PC-3 (cell line): Measurements from ENCODE around the gene AKAP6. TPM values are rescaled to one million over a fixed set of nuclear protein-coding genes. Genes with fewer than 3 reads are reported as not detected.

ENCODE experiments used
- ATAC-seq: fragments of 200-7000 bp; cut with Tn5 transposase; 2 replicates; pipeline ENCODE4 v1.9.1; 2020; ENCODE audit warnings: mild to moderate bottlenecking, moderate library complexity
- BruUV-seq: library from RNA; stranded (reverse); fragments of 400-500 nt; replicated peaks from 2 replicates; lab custom pipeline; 2021; lab: Mats Ljungman, UMichigan
- CTCF ChIA-PET: fragments of 300-600 bp; sonication (Branson Sonifier 250); formaldehyde crosslinking; loops from one replicate; lab custom pipeline; 2022; ENCODE audit warnings: antibody characterized with exemption; lab: Charles Lee
- POLR2A ChIA-PET: fragments of 300-600 bp; sonication (Branson Sonifier 250); formaldehyde crosslinking; loops from one replicate; lab custom pipeline; 2022; ENCODE audit warnings: antibody characterized with exemption; ENCODE audit not compliant: unreplicated experiment; lab: Charles Lee
- DNase-seq: peaks from one replicate; pipeline ENCODE4 v3.0.0-alpha.2; 2015
- H2AFZ ChIP-seq: fragments of 300-600 bp; sonication (generic); 2 replicates; pipeline ENCODE4 v1.6.0; 2016; ENCODE audit warnings: antibody characterized with exemption, low read length
- H3F3A ChIP-seq: fragments of 300-600 bp; sonication (generic); one replicate; pipeline ENCODE4 v1.6.0; 2017; ENCODE audit warnings: antibody characterized with exemption, low read length, control low read depth, mild to moderate bottlenecking; ENCODE audit not compliant: unreplicated experiment
- H3K27ac ChIP-seq: fragments of 300-600 bp; sonication (generic); 2 replicates; pipeline ENCODE4 v1.5.1; 2016; ENCODE audit warnings: mild to moderate bottlenecking, low read length
- H3K27me3 ChIP-seq: fragments of 300-600 bp; sonication (generic); 2 replicates; pipeline ENCODE4 v1.6.1; 2016; ENCODE audit warnings: low read length, mixed read lengths
- H3K36me3 ChIP-seq: fragments of 300-600 bp; sonication (generic); 2 replicates; pipeline ENCODE4 v1.6.1; 2016; ENCODE audit warnings: low read depth, mixed run types, low read length, mixed read lengths
- H3K4me1 ChIP-seq: fragments of 300-600 bp; sonication (generic); 2 replicates; pipeline ENCODE4 v1.5.1; 2016; ENCODE audit warnings: low read length; ENCODE audit not compliant: insufficient read depth
- H3K4me2 ChIP-seq: fragments of 300-600 bp; sonication (generic); 2 replicates; pipeline ENCODE4 v1.6.0; 2016; ENCODE audit warnings: low read length
- H3K4me3 ChIP-seq: fragments of 300-600 bp; sonication (generic); 2 replicates; pipeline ENCODE4 v1.5.1; 2016; ENCODE audit warnings: mild to moderate bottlenecking, low read length, mixed read lengths
- H3K79me2 ChIP-seq: fragments of 300-600 bp; sonication (generic); 2 replicates; pipeline ENCODE4 v1.6.1; 2017; ENCODE audit warnings: low read length, mixed read lengths
- H3K9ac ChIP-seq: fragments of 300-600 bp; sonication (generic); 2 replicates; pipeline ENCODE4 v1.6.0; 2016; ENCODE audit warnings: mild to moderate bottlenecking, low read length
- H3K9me2 ChIP-seq: fragments of 300-600 bp; sonication (generic); replicated peaks from 2 replicates; pipeline ENCODE4 v1.6.1; 2016; ENCODE audit warnings: mixed run types, low read length, mixed read lengths
- H3K9me3 ChIP-seq: fragments of 300-600 bp; sonication (generic); 2 replicates; pipeline ENCODE4 v1.6.1; 2016; ENCODE audit warnings: low read length, mixed read lengths
- H4K20me1 ChIP-seq: fragments of 300-600 bp; sonication (generic); 2 replicates; pipeline ENCODE4 v1.6.1; 2016; ENCODE audit warnings: low read length, mixed read lengths
- CTCF ChIP-seq: fragments of 300-600 bp; sonication (generic); conservative IDR thresholded peaks from 2 replicates; pipeline ENCODE4 v1.5.1; 2017; ENCODE audit warnings: antibody characterized with exemption, low read depth, mild to moderate bottlenecking, low read length
- EZH2 ChIP-seq: fragments of 300-600 bp; sonication (generic); IDR thresholded peaks from one replicate; pipeline ENCODE4 v1.6.1; 2017; ENCODE audit warnings: antibody characterized with exemption, mild to moderate bottlenecking, low read length; ENCODE audit not compliant: unreplicated experiment
- EZH2phosphoT487 ChIP-seq: fragments of 300-600 bp; sonication (generic); IDR thresholded peaks from 2 replicates; pipeline ENCODE4 v1.6.1; 2018; ENCODE audit warnings: mild to moderate bottlenecking, antibody characterized with exemption, low read length, borderline replicate concordance
- intact Hi-C: fragments of 100-400 bp; cut with micrococcal nuclease; formaldehyde crosslinking; loops from 2 replicates; pipeline ENCODE4 v1.9.0; 2023
- total RNA-seq: library from RNA; depleted of rRNA; stranded (reverse); fragments of >200 nt; gene quantifications from 2 replicates; pipeline ENCODE4 v1.2.3, GENCODE V29; 2014

Gene AKAP6
- total RNA-seq, 1 experiment from 2014 or later = 1.5 TPM

- TF ChIP-seq CTCF (no peak), EZH2phosphoT487 (no peak), EZH2 (no peak)
- intact Hi-C loops = no loop called here
- Histone ChIP-seq H3K79me2 (no peaks in the 10 kb centered on the region), H3K9ac (no peak overlapping the region), H3K36me3 (no peaks in the 10 kb centered on the region), H3K9me3 (no peaks in the 10 kb centered on the region), H2AFZ (no peak overlapping the region), H3K4me1 (peaks cover 26% of the 10 kb centered on the region), H3K27ac (no peak overlapping the region), H3K4me2 (no peak overlapping the region), H3K27me3 (no peaks in the 10 kb centered on the region), H3K9me2 (no peaks in the 10 kb centered on the region), H3F3A (no peaks in the 10 kb centered on the region), H3K4me3 (no peak overlapping the region), H4K20me1 (no peaks in the 10 kb centered on the region)
- DNase-seq = no peak
- POLR2A ChIA-PET = no interaction called here
- CTCF ChIA-PET = no interaction called here
- BruUV-seq = no TSS peak
- ATAC-seq = no peak
Observed at GRCh38 chr14:32412532-32412931, 83.4 kb downstream of the AKAP6 start.

- H3K9me2 ChIP-seq = no peaks in the 10 kb centered on the region
- no peaks in the 10 kb centered on the region for H3F3A ChIP-seq
- ChIA-PET CTCF (interaction anchor here (0.7 kb wide), 1 partner anchor 11 kb away, joined by 3 read pairs; no protein-coding TSS in a partner anchor), POLR2A (interaction anchor here (0.5 to 0.6 kb wide), 2 partner anchors 15 to 23 kb away, joined by 3 to 4 read pairs; no protein-coding TSS in a partner anchor)
- no peaks in the 10 kb centered on the region for H3K79me2 ChIP-seq
- H3K9ac ChIP-seq = no peak overlapping the region; the same call in 1 of the 2 replicates
- intact Hi-C loops = no loop called here
- BruUV-seq = no TSS peak
- H2AFZ ChIP-seq = peak overlapping the region; percentile 44
- peaks cover 41% of the 10 kb centered on the region for H3K4me1 ChIP-seq
- TF ChIP-seq EZH2 (no peak), EZH2phosphoT487 (no peak), CTCF (no peak)
- peak; percentile 75 for DNase-seq
- H3K9me3 ChIP-seq = no peaks in the 10 kb centered on the region
- peak overlapping the region; percentile 60 for H3K27ac ChIP-seq
- peak overlapping the region; percentile 17; the same call in 1 of the 2 replicates for H3K4me3 ChIP-seq
- peak overlapping the region; percentile 64 for H3K4me2 ChIP-seq
- ATAC-seq = peak; percentile 65
- H3K27me3 ChIP-seq = no peaks in the 10 kb centered on the region
- H4K20me1 ChIP-seq = no peaks in the 10 kb centered on the region
- H3K36me3 ChIP-seq = no peaks in the 10 kb centered on the region
Observed at GRCh38 chr14:32413967-32414640, 85.0 kb downstream of the AKAP6 start.

- H3K27me3 ChIP-seq = no peaks in the 10 kb centered on the region
- H3F3A ChIP-seq = no peaks in the 10 kb centered on the region
- peak overlapping the region; percentile 60 for H3K27ac ChIP-seq
- no peaks in the 10 kb centered on the region for H3K79me2 ChIP-seq
- TF ChIP-seq EZH2 = no peak
- TF ChIP-seq EZH2phosphoT487 = no peak
- no peak for TF ChIP-seq CTCF
- intact Hi-C loops = loop anchor here (5.0 kb wide), 1 partner anchor 52 kb away; no protein-coding TSS in a partner anchor
- H3K9ac ChIP-seq = no peak overlapping the region
- CTCF ChIA-PET = interaction anchor here (0.6 kb wide), 1 partner anchor 29 kb away, joined by 9 read pairs; no protein-coding TSS in a partner anchor
- no peaks in the 10 kb centered on the region for H3K9me3 ChIP-seq
- no TSS peak for BruUV-seq
- no peak for ATAC-seq
- H3K9me2 ChIP-seq = no peaks in the 10 kb centered on the region
- H3K4me3 ChIP-seq = peak overlapping the region; percentile 5; the same call in 1 of the 2 replicates
- H3K4me1 ChIP-seq = peaks cover 48% of the 10 kb centered on the region
- H3K36me3 ChIP-seq = no peaks in the 10 kb centered on the region
- H2AFZ ChIP-seq = no peak overlapping the region
- H3K4me2 ChIP-seq = peak overlapping the region; percentile 64
- POLR2A ChIA-PET = interaction anchor here (0.7 kb wide), 1 partner anchor 962 kb away, joined by 3 read pairs; no protein-coding TSS in a partner anchor
- H4K20me1 ChIP-seq = no peaks in the 10 kb centered on the region
- no peak for DNase-seq
Observed at GRCh38 chr14:32414808-32415255, 85.7 kb downstream of the AKAP6 start.
